NCI-H2196 treated with DMSO at 0.1 percent for 48 hours (cell line): ENCODE data around the gene TIGD1.

ENCODE experiments used
- DNase-seq: peaks from one replicate; lab custom pipeline; 2025; ENCODE audit not compliant: unreplicated experiment; lab: John Stamatoyannopoulos, UW

TIGD1 gene

GRCh38 chr2:232550354-232551249 lies at the start of gene TIGD1, which contains the start of gene EIF4E2:
TSS of gene TIGD1 (minus strand) at chr2:232550557. CDS start at chr2:232549882, 675 bp downstream.
TSS of gene EIF4E2 (plus strand) at chr2:232550689. CDS start at chr2:232550725, 36 bp downstream.
- peak; percentile 84 for DNase-seq

GRCh38 chr2:232598293-232598692 lies 47.9 kb upstream of the TIGD1 start:
- no peak for DNase-seq

- no peak for DNase-seq
Measured at GRCh38 chr2:232597362-232598079, 47.2 kb upstream of the TIGD1 start.

GRCh38 chr2:232593982-232594381 lies 43.6 kb upstream of the TIGD1 start:
- no peak for DNase-seq

- DNase-seq, result peak; percentile 19
Measured at GRCh38 chr2:232592772-232593395, 42.5 kb upstream of the TIGD1 start.

GRCh38 chr2:232588680-232589585 lies 38.6 kb upstream of the TIGD1 start:
- peak; percentile 51 for DNase-seq

- DNase-seq, result no peak
Measured at GRCh38 chr2:232588031-232588430, 37.7 kb upstream of the TIGD1 start.

GRCh38 chr2:232587512-232587911 lies 37.2 kb upstream of the TIGD1 start:
- no peak for DNase-seq

GRCh38 chr2:232586943-232587505 lies 36.7 kb upstream of the TIGD1 start:
- DNase-seq, result no peak

- no peak for DNase-seq
Measured at GRCh38 chr2:232584238-232584637, 33.9 kb upstream of the TIGD1 start.

GRCh38 chr2:232581725-232582124 lies 31.4 kb upstream of the TIGD1 start:
- no peak for DNase-seq

- no peak for DNase-seq
Measured at GRCh38 chr2:232580648-232580981, 30.3 kb upstream of the TIGD1 start.

GRCh38 chr2:232578626-232579025 lies 28.3 kb upstream of the TIGD1 start:
- no peak for DNase-seq

- no peak for DNase-seq
Measured at GRCh38 chr2:232577841-232578240, 27.5 kb upstream of the TIGD1 start.

- DNase-seq, result no peak
Measured at GRCh38 chr2:232576995-232577394, 26.6 kb upstream of the TIGD1 start.

GRCh38 chr2:232575404-232575746 lies 25.0 kb upstream of the TIGD1 start:
- DNase-seq, result no peak

- no peak for DNase-seq
Measured at GRCh38 chr2:232574674-232575403, 24.5 kb upstream of the TIGD1 start.

- DNase-seq, result no peak
Measured at GRCh38 chr2:232573771-232574435, 23.5 kb upstream of the TIGD1 start.

GRCh38 chr2:232573042-232573441 lies 22.7 kb upstream of the TIGD1 start:
- DNase-seq, result no peak
